GM21360 (cell line): ENCODE results near the gene C22orf31.
"Not testable (repeated sequence)": the region's sequence is repeated elsewhere in the genome, so short reads cannot be mapped to it uniquely, and the experiment has no call there.

Experiments used
- ATAC-seq: cut with Tn5 transposase; IDR thresholded peaks from one replicate; pipeline ENCODE4 v1.9.1; 2021; ENCODE audit warnings: mild to moderate bottlenecking, moderate library complexity; ENCODE audit not compliant: unreplicated experiment

The C22orf31 gene

DNA sequence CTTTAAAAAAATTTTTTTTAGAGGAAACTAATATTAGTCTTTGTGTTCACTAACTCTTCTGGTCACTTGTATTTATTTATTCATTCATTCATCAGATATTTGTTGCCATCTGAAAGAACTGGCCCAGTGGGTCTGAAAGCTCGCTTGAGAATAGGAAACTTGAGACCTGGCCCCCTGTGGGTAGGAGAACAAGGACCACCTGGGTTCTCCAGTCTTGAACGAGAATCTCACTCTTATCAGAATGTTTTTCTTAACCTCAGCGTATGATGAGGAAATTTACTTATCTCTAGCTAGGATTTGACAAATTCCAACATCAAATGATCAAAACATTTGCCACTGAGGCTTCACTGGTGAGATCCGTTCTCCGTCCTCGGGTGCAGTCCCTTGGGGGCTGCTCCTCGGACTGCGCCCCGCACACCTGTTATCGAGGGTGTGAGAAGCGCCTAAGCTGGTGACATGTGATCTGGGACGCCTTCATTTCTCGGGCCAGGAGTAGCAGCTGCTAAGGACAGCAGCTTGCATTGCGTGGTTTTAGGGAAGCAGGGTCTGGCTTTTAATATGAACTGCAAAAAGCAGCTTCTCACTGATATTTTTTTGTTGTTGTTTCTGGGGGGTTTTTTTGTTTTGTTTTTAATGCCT is 6.3 kb downstream of the C22orf31 start:
- ATAC-seq: no peak

- ATAC-seq: no peak
These were observed 7.3 kb downstream of the C22orf31 start for GRCh38 chr22:29054251-29054767.

DNA sequence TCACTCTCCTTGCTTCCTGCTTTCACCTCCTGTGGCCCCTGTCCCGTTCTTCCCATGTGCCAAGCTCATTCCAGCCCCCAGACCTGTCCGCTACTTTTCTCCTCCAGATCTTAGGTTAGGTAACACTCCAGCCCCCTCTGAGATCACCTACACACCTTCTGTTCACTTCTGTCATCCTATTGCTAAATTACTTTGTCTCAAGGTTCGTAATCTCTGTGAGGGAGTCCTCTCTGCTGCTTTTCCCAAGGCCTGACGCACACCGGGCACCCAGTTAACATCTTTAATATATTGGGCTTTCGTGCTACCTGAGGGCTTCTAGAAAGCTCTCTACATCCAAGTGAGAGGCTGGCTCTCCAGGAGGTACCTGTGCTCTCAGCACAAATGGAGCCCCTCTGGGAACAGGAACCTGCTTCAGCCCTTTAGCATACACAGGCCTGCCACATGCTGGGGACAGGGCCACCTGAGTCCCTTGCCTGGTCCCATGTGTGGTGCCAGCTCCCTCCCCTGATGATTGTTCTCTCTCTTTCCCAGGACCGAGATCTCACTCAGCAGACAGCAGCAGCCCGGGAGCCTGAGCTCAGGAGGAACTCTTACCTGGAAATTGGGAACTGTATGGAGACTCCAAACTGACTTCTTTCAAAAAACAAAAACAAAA is 8.5 kb downstream of the C22orf31 start:
- ATAC-seq: no peak

GRCh38 chr22:29050457-29050856 is 11.2 kb downstream of the C22orf31 start:
- ATAC-seq: no peak

DNA sequence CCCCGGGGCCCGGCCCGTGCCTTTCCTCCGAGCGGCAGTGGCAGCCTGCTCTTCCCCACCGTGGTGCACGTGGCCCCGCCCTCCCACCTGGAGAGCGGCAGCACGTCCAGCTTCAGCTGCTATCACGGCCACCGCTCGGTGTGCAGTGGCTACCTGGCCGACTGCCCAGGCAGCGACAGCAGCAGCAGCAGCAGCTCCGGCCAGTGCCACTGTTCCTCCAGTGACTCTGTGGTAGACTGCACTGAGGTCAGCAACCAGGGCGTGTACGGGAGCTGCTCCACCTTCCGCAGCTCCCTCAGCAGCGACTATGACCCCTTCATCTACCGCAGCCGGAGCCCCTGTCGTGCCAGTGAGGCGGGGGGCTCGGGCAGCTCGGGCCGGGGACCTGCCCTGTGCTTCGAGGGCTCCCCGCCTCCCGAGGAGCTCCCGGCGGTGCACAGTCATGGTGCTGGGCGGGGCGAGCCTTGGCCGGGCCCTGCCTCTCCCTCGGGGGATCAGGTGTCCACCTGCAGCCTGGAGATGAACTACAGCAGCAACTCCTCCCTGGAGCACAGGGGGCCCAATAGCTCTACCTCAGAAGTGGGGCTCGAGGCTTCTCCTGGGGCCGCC is 11.9 kb downstream of the C22orf31 start:
- no peak for ATAC-seq

DNA sequence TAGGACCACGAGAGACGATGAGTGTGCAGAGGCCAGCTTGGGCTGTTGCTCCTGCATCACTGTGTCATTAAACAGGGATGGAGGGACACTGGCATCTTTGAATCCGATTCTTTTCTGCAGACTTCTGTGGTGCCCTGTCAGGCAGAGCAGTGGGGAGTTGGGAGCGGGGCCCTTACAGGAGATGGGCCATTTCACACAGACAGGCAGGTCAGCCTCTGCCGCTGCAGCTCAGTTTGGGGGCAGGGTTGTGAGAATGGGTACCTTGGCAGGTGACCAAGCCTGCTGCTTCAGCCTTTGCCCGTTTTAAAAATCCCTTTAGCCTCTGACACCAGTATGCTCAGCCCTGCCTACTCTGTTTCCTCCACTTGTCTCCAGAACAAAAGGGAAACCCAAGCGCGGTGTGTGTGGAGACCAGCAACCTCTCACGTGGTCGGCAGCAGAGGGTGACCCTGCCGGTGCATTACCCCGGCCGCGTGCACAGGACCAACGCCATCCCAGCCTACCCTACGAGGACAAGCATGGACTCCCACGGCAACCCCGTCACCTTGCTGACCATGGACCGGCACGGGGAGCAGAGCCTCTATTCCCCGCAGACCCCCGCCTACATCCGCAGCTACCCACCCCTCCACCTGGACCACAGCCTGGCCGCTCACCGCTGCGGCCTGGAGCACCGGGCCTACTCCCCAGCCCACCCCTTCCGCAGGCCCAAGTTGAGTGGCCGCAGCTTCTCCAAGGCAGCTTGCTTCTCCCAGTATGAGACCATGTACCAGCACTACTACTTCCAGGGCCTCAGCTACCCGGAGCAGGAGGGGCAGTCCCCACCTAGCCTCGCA is 12.6 kb downstream of the C22orf31 start:
- ATAC-seq: no peak

- no peak for ATAC-seq
These were observed 16.9 kb downstream of the C22orf31 start for GRCh38 chr22:29044657-29045176.

GRCh38 chr22:29043906-29044575 is 17.6 kb downstream of the C22orf31 start:
- no peak for ATAC-seq

GRCh38 chr22:29041408-29041807 is 20.2 kb downstream of the C22orf31 start:
- no peak for ATAC-seq

- no peak for ATAC-seq
These were observed 21.0 kb downstream of the C22orf31 start for GRCh38 chr22:29040385-29041275.

GRCh38 chr22:29039684-29040083 is 21.9 kb downstream of the C22orf31 start:
- not testable (repeated sequence) for ATAC-seq

DNA sequence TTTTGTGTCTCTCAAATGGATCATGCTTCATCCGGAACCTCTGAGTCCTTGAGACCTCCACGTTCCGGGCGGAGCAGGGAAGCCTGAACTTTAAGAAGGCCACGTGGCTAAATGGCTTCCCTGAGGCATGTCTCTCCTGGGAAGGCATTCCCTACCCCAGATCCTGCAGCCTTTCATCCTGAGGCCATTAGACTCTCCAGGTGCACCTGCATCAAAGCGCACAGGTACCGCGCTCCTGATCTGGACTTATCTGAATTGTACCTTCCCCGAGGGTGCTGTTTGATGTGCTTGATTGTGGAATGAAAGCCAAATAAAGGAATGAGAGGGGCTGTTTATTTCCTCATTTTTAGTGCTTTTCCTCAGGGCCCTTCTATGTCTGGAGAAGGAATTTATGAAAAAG is 22.5 kb downstream of the C22orf31 start:
- no peak for ATAC-seq

DNA sequence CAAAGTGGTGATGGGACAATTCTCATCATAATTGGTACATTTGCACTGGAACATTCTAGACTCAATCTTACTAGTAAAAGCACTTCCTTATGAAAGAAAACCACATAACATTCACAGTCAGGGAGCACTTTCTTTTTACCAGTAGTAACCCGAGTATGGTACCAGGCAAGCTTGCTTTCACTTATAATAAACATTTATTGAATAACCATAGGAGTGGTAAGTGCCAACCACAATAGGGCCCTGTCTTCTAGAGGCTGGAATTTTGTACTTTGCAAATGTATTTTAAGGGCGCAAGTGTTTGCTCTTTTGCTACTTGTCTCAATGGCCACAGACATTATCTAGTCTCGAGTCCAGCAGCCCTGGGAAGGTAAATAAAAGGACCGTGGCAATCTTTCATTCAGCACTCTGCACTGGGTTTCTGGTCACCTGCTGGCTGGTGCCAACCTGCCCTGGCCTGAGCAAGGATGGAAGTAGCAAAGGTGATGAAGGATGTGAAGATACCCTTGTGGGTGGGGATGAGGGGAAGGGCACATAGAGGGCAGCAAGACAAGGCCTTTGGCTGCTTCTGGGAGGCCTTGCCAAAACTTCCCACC is 24.2 kb downstream of the C22orf31 start:
- no peak for ATAC-seq

DNA sequence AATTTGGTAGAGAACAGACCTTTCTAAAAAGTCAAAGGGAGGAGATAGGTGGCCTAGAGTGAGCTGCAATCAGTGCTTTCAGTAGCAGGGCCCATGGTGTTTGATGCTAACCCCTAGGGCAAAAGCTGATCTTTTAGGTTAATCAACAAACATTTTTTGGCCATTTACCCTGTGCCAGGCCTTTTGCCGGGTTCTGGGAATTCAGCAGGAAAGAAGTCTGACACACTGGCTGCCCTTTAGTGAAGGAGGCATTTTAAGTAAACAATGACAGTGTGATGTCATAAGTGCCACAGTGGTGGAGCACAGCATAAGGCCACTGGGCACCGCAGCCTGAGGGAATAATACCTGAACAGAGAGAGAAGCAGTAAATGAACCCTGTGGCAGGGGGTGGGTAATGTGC is 29.0 kb downstream of the C22orf31 start:
- no peak for ATAC-seq

DNA sequence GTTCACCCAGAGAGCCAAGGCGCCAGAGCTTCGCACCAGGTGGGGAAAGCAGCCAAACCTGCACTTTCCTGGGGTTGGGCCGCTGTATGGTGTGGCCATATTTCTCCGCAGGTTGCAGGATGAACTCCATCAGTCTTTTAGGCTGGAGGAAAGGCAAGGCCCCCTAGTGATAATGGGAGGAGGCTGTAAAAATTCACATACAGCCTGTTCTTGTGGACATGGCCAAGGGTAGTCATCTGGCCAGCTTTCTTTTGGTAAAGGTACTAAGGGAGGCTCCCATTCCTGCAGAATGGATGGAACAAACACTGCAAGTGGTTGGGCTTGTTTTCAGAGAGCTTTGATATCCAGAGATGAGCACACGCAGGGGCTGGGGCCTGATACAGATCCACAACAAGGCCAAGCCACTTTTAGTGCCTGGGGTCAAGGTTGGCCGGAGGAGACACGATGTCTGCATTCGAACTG is 29.6 kb downstream of the C22orf31 start:
- no peak for ATAC-seq

GRCh38 chr22:29031227-29032011 is 30.2 kb downstream of the C22orf31 start:
- ATAC-seq: no peak

- ATAC-seq: no peak
These were observed 30.9 kb downstream of the C22orf31 start for GRCh38 chr22:29030618-29031226.
